Breast epithelium (tissue), 4 donors: ENCODE measurements around the gene MSH2. TPM values are rescaled to one million over a fixed set of nuclear protein-coding genes. Genes with fewer than 3 reads are reported as not detected.

Experiments used
- DNase-seq, 2 donors: peaks; one replicate each; pipeline ENCODE4 v3.0.0-alpha.2; 2019; ENCODE audit warnings: low spot score in 2 of 2
- H3K27ac ChIP-seq, 2 donors: fragments of 200-600 bp; sonication (generic) in 1 of 2; one replicate each; pipeline ENCODE4 v1.5.1; 2016 to 2019; ENCODE audit warnings: mild to moderate bottlenecking in 1 of 2
- H3K27me3 ChIP-seq, 2 donors: fragments of 200-600 bp; sonication (generic) in 1 of 2; one replicate each; pipeline versions ENCODE4 v1.5.1 to v1.6.0; 2017 to 2019; ENCODE audit warnings: control low read depth in 1 of 2, mild to moderate bottlenecking in 1 of 2
- H3K36me3 ChIP-seq: fragments of 200-600 bp; one replicate; pipeline ENCODE4 v1.5.1; 2019
- H3K4me1 ChIP-seq, 2 donors: fragments of 200-600 bp; sonication (generic); one replicate each; pipeline ENCODE4 v1.5.1; 2016 to 2019; ENCODE audit warnings: control low read depth in 1 of 2
- H3K4me3 ChIP-seq, 3 donors: fragments of 200-600 bp; sonication (generic); 1 replicate in 2 of 3; 2 replicates in 1 of 3; pipeline ENCODE4 v1.5.1; 2016 to 2019; ENCODE audit warnings: mild to moderate bottlenecking in 3 of 3, moderate library complexity in 2 of 3
- H3K9me3 ChIP-seq, 2 donors: fragments of 200-600 bp; sonication (generic) in 1 of 2; one replicate each; pipeline ENCODE4 v1.5.1; 2016 to 2019; ENCODE audit warnings: control low read depth in 1 of 2
- CTCF ChIP-seq, 3 donors: fragments of 450-650 bp; IDR thresholded peaks; one replicate each; pipeline ENCODE4 v1.5.1; 2016 to 2017; ENCODE audit warnings: antibody characterized with exemption in 3 of 3, mild to moderate bottlenecking in 3 of 3, moderate library complexity in 3 of 3
- POLR2A ChIP-seq: fragments of 450-650 bp; IDR thresholded peaks from one replicate; pipeline ENCODE4 v1.6.1; 2016; ENCODE audit warnings: antibody characterized with exemption, mild to moderate bottlenecking, moderate library complexity
- POLR2AphosphoS5 ChIP-seq, 3 donors: sonication (generic); formaldehyde crosslinking; IDR thresholded peaks; one replicate each; pipeline ENCODE4 v1.6.1; 2017; ENCODE audit warnings: antibody characterized with exemption in 3 of 3
- intact Hi-C: fragments of 100-400 bp; cut with DNase I; formaldehyde crosslinking; loops from one replicate; pipeline ENCODE4 v1.15.1; 2023; ENCODE audit warnings: low total_unique reads
- total RNA-seq, 3 donors: library from RNA; depleted of rRNA; stranded (reverse); fragments of >200 nt; gene quantifications; one replicate each; pipeline ENCODE4 v1.1.0, GENCODE V29; 2016

Gene MSH2
- total RNA-seq: 10 to 100 TPM in 2 of 3 donors, 1 to 10 TPM in 1; 9.4 to 22.5 (median 16.4) TPM

- peak; percentile 88 to 90 for DNase-seq
- Histone ChIP-seq H3K36me3 (no peaks in the 10 kb centered on the region), H3K27me3 (no peaks in the 10 kb centered on the region), H3K4me3 (peak within 1 kb of the TSS; percentile 78 to 90 (median 78)), H3K4me1 (peaks cover 0 to 7% of the 10 kb centered on the region in 2 donors), H3K27ac (peak within 1 kb of the TSS; percentile 62 to 68), H3K9me3 (no peaks in the 10 kb centered on the region)
- intact Hi-C loops: no loop called here
- TF ChIP-seq POLR2A (no peak), POLR2AphosphoS5 (IDR thresholded peaks at IDR 0.05) (peak; percentile 20 to 31 (median 30))
Observed at GRCh38 chr2:47402805-47403608, at the start of gene MSH2. Gene MSH2, plus strand, starts transcription at chr2:47403156. Its CDS starts 36 bp downstream, at chr2:47403192.

GRCh38 chr2:47354013-47354847 lies 48.7 kb upstream of the MSH2 start:
- Histone ChIP-seq H3K27ac (no peak overlapping the region), H3K9me3 (no peaks in the 10 kb centered on the region), H3K27me3 (no peaks in the 10 kb centered on the region), H3K36me3 (no peaks in the 10 kb centered on the region), H3K4me1 (no peaks in the 10 kb centered on the region), H3K4me3 (no peak overlapping the region)
- no peak for DNase-seq
- TF ChIP-seq POLR2AphosphoS5 (IDR thresholded peaks at IDR 0.05) (no peak), CTCF (IDR thresholded peaks at IDR 0.05) (no peak), POLR2A (no peak)
- intact Hi-C loops: no loop called here

- DNase-seq: no peak
- H3K9me3 ChIP-seq: no peaks in the 10 kb centered on the region
- no peak overlapping the region for H3K4me3 ChIP-seq
- H3K27ac ChIP-seq: no peak overlapping the region
- intact Hi-C loops: loop anchor here (1.0 kb wide), 1 partner anchor 15 kb away; no protein-coding TSS in a partner anchor
- H3K4me1 ChIP-seq: no peaks in the 10 kb centered on the region
- TF ChIP-seq POLR2AphosphoS5 (IDR thresholded peaks at IDR 0.05): no peak
- no peak for TF ChIP-seq POLR2A
- TF ChIP-seq CTCF (IDR thresholded peaks at IDR 0.05): no peak
- no peaks in the 10 kb centered on the region for H3K27me3 ChIP-seq
- no peaks in the 10 kb centered on the region for H3K36me3 ChIP-seq
Observed at GRCh38 chr2:47354848-47355204, 48.1 kb upstream of the MSH2 start.

GRCh38 chr2:47357483-47357882 lies 45.5 kb upstream of the MSH2 start:
- no peak for DNase-seq
- Histone ChIP-seq H3K36me3 (no peaks in the 10 kb centered on the region), H3K4me3 (no peak overlapping the region), H3K27ac (no peak overlapping the region), H3K9me3 (no peaks in the 10 kb centered on the region), H3K27me3 (no peaks in the 10 kb centered on the region), H3K4me1 (no peaks in the 10 kb centered on the region)
- TF ChIP-seq POLR2AphosphoS5 (IDR thresholded peaks at IDR 0.05): no peak
- no peak for TF ChIP-seq POLR2A
- no peak for TF ChIP-seq CTCF (IDR thresholded peaks at IDR 0.05)
- intact Hi-C loops: no loop called here

- Histone ChIP-seq H3K4me1 (no peaks in the 10 kb centered on the region), H3K36me3 (no peaks in the 10 kb centered on the region), H3K9me3 (no peaks in the 10 kb centered on the region), H3K27me3 (no peaks in the 10 kb centered on the region), H3K4me3 (no peak overlapping the region), H3K27ac (no peak overlapping the region)
- TF ChIP-seq POLR2A: no peak
- no peak for TF ChIP-seq POLR2AphosphoS5 (IDR thresholded peaks at IDR 0.05)
- TF ChIP-seq CTCF (IDR thresholded peaks at IDR 0.05): no peak
- intact Hi-C loops: no loop called here
- DNase-seq: no peak
Observed at GRCh38 chr2:47359375-47359868, 43.5 kb upstream of the MSH2 start.
